K562 (cell line): Measurements from ENCODE around the gene CCR7. TPM values are rescaled to one million over a fixed set of nuclear protein-coding genes. Genes with fewer than 3 reads are reported as not detected.

ENCODE experiments used
- REST ChIP-seq, 2 experiments: fragments of 450-650 bp; formaldehyde crosslinking in 1 of 2; IDR thresholded peaks; 2 replicates each; pipeline versions ENCODE4 v1.4.0 to v1.6.1; 2014 to 2020; ENCODE audit warnings: mild to moderate bottlenecking in 2 of 2, borderline replicate concordance in 1 of 2, low read depth in 1 of 2
- SRSF9 ChIP-seq: fragments of 200-400 bp; formaldehyde crosslinking; IDR thresholded peaks from 2 replicates; pipeline ENCODE4 v1.6.1; 2017; ENCODE audit warnings: low read depth, low read length, borderline replicate concordance
- ZKSCAN8 ChIP-seq: fragments of 200-800 bp; sonication (Bioruptor generic); IDR thresholded peaks from 2 replicates; pipeline ENCODE4 v1.6.1; 2016; ENCODE audit warnings: missing genetic modification characterization, missing compliant biosample characterization
- ZNF253 ChIP-seq: fragments of 250-450 bp; sonication (Bioruptor Pico); conservative IDR thresholded peaks from 2 replicates; pipeline ENCODE4 v1.6.1; 2021; ENCODE audit warnings: mild to moderate bottlenecking
- ZNF592 ChIP-seq: fragments of 450-650 bp; IDR thresholded peaks from 2 replicates; pipeline ENCODE4 v1.6.1; 2017; ENCODE audit warnings: antibody characterized with exemption, mild to moderate bottlenecking
- polyA plus RNA-seq, 8 experiments: library from polyadenylated mRNA; depleted of rRNA in 4 of 8; stranded (reverse) in 5 of 8; unstranded in 3 of 8; fragments of >200 nt; fragmentation: Nextera tagmentation in 2 of 8; fragmentation: Illumina TruSeq in 1 of 8; extraction: Ambion mirVana in 2 of 8; extraction: Trizol in 1 of 8; gene quantifications; 2 replicates each; pipeline versions ENCODE4 v1.2.1 to v1.2.3, GENCODE V29; 2011 to 2014; ENCODE audit warnings: inconsistent platforms in 1 of 8, missing spikeins in 1 of 8
- total RNA-seq, 7 experiments: library from RNA; depleted of rRNA in 6 of 7; stranded (reverse); fragments of >200 nt in 6 of 7; fragmentation: Illumina TruSeq in 2 of 7; extraction: Trizol in 2 of 7; gene quantifications; 2 replicates each; pipeline versions ENCODE4 v1.2.1 to v1.2.3, GENCODE V29; 2011 to 2021; ENCODE audit warnings: low replicate concordance in 1 of 7

Gene CCR7
- total and polyA plus RNA-seq, 9 of the 15 experiments (the other 6 are each of a cell fraction or from before 2014, with no cell fraction given) = 0.14 to 1.4 (median 0.56) TPM

- no peak for TF ChIP-seq REST (IDR thresholded peaks at IDR 0.05; ENCODE audit: borderline replicate concordance)
- TF ChIP-seq REST (CRISPR knock-in tag; IDR thresholded peaks at IDR 0.05; ENCODE audit: low read depth) = no peak
- TF ChIP-seq ZNF592 = peak; percentile 93
- TF ChIP-seq ZNF253 (CRISPR knock-in tag) = no peak
- no peak for TF ChIP-seq ZKSCAN8 (CRISPR knock-in tag)
- TF ChIP-seq SRSF9 = no peak
These were observed 11.4 kb downstream of the CCR7 start (continued) for GRCh38 chr17:40553694-40554534.
